ENCODE measurements around the gene CHRNA5.

CHRNA5 gene

GRCh38 chr15:78620021-78620526, 54.8 kb downstream of the CHRNA5 start:
- H3K4me1 Mint-ChIP-seq = peaks cover 9% of the 10 kb centered on the region in 2 donors
- H3K36me3 Mint-ChIP-seq = no peaks in the 10 kb centered on the region
- ATAC-seq (replicated peaks) (peak; percentile 13 to 20), DNase-seq (no peak)
- peak overlapping the region in 1 of 2 donors; percentile 49 for H3K4me3 Mint-ChIP-seq
- no peak overlapping the region for H3K27ac Mint-ChIP-seq
- peaks cover 39 to 50% of the 10 kb centered on the region in 2 donors for H3K27me3 Mint-ChIP-seq
- no peaks in the 10 kb centered on the region for H3K9me3 Mint-ChIP-seq

- Mint-ChIP-seq H3K36me3 (no peaks in the 10 kb centered on the region), H3K4me3 (peak within 1 kb of the TSS in 1 of 2 donors; percentile 49), H3K9me3 (no peaks in the 10 kb centered on the region), H3K27ac (peak within 1 kb of the TSS; percentile 44), H3K4me1 (peaks cover 9% of the 10 kb centered on the region in 2 donors), H3K27me3 (peaks cover 39 to 50% of the 10 kb centered on the region in 2 donors)
- DNase-seq (no peak), ATAC-seq (replicated peaks) (peak; percentile 22 to 28)
Observed at GRCh38 chr15:78620527-78621421, 55.5 kb downstream of the CHRNA5 start, which contains the start of gene CHRNA3. TSS of gene CHRNA3 (minus strand) at chr15:78620996. CDS start at chr15:78620794, 202 bp downstream.

DNA sequence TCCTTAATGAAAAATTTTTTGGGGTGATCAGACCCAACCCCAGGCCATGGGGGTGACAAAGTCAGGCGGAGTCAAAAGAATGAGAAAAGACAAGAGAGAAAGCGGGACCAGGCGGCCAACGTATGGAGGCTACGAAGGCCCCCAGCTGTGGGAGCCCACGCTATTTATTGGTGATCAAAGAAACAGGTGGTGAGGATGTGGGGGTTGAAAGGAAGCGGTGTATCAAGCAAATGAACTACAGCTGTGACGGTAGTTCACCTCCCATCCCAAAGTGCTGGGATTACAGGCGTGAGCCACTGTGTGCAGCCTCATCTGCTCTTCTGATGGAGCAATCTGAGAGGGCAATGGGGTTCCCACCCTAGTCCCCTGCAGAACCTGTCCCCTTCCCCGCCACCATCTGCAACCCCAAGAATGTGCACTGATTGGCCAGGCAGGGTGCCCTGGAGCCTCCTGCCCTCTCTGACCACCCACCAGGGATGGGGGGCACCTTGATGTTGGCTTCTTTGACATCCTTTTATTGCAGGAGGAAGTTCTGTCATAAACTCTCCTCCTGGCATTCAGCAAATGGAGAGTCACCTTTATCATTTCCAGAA, 56.6 kb downstream of the CHRNA5 start:
- no peak for DNase-seq
- no peaks in the 10 kb centered on the region for H3K9me3 Mint-ChIP-seq
- H3K4me1 Mint-ChIP-seq = peaks cover 9% of the 10 kb centered on the region in 2 donors
- H3K36me3 Mint-ChIP-seq = no peaks in the 10 kb centered on the region
- no peak for ATAC-seq (replicated peaks)
- H3K27me3 Mint-ChIP-seq = peaks cover 46 to 50% of the 10 kb centered on the region in 2 donors
- H3K4me3 Mint-ChIP-seq = no peak overlapping the region
- H3K27ac Mint-ChIP-seq = no peak overlapping the region

DNA sequence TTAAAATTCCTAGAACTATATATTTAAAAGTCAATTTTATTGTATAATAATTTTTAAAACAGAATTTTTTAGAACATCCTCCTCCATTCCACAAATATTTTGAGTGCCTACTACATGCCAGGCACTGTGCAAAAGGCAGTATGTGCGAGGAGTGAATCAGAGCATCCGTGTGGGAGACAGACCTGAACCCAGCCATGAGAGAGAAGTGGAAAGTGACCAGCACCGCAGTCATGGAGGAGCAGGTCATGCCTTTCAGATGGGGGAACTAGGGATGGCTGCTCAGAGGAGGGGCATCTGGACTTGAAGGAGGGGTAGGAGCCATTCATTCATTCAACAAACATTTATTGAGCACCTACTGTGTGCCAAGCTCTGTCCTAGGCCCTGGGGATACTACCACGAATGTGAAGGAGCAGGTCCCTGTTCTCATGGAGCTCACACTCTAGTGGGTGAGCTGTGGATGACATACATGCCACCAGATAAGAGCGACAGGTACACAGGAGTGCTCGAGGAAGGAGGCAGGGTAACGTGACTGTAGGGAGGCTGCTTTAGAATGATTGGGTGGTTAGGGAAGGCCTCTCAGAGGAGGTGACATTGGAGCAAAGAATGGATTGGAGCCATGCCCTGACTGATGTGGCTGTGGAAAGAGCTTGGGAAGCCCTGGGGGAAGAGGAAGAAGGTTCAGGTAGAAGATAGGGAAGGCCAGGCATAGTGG, 58.6 kb downstream of the CHRNA5 start:
- Mint-ChIP-seq H3K4me3 (no peak overlapping the region), H3K27me3 (peaks cover 43 to 47% of the 10 kb centered on the region in 2 donors), H3K9me3 (no peaks in the 10 kb centered on the region), H3K27ac (no peak overlapping the region), H3K4me1 (peaks cover 5 to 9% of the 10 kb centered on the region in 2 donors), H3K36me3 (no peaks in the 10 kb centered on the region)
- DNase-seq (no peak), ATAC-seq (replicated peaks) (no peak)

DNA sequence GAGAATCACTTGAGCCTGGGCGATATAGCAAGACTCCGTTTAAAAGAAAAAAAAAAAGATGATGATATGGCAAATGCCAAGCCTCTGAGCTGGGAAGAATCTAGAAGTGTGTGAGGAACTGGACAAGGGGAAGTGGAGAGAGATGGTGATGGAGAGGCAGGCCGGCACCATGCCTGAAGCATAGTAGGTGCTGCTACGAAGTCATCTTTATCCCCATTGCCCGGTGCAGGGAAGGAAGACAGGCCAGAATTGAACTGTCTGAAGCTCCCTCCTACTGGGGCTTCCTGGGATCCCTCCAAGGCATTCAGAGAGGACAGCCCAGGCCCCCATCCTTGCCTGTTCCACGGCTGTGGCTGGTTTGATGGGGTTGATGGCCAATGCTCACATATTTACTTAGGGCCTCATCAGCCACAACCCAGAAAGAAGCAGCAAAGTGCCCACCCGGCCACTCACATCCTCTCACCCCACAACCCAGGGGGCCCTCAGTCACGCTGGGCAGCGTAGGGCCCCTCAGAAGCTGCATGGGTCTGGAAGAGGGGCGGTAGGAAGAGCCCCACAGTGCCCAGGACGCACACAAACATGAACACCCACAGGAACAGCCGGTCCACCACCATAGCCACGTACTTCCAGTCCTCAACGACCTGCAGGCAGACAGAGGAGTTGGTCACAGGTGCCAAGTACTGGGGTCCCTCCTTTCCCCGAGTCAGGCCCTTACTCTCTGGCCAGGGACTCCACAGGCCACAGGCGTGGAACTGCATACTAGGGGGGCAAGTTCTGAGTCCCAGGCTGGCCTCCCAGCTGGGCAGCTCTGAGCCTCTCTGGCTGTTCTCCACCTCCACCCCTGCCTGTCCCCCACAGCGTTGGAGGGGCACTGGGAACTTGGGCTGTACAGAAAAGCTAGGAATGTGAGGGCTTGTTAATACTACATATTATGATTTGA, 59.6 kb downstream of the CHRNA5 start:
- Mint-ChIP-seq H3K27ac (no peak overlapping the region), H3K4me3 (no peak overlapping the region), H3K36me3 (no peaks in the 10 kb centered on the region), H3K9me3 (no peaks in the 10 kb centered on the region), H3K4me1 (peaks cover under 1 to 3% of the 10 kb centered on the region in 2 donors), H3K27me3 (peaks cover 42 to 47% of the 10 kb centered on the region in 2 donors)
- no peak for ATAC-seq (replicated peaks)
- DNase-seq = no peak

DNA sequence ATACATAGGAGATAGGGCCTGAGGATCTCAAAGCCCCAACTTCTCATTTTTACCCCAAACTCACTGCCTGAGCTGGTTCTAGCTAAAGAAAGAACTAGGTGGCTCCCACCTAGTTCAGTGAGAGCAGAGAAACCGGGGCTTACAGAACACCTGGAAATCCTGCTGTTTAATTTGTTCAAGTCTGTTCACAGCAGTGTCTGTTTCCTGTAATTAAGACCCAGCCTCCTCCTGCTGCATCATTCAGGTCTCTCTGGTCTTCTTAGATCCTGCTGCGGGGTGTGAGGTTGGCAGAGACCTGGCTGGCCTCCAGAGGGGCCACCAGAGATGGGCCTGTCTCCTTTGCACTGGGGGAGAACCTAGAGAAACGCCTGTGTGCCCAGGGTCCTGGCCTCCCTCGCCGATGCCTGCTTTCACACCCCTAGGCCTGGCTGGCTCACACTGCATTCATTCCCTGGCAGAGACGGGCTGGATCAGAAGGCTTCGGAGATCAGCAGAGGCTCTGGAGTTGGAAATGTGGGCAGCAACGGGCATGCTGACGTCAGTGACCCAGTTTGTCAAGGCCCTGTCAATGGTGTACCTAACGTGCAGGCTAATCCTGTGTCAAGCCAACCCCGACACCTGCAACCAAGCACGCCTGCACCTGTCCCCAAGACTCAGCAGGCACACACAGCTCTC, 60.4 kb downstream of the CHRNA5 start:
- no peak overlapping the region for H3K27ac Mint-ChIP-seq
- DNase-seq (no peak), ATAC-seq (replicated peaks) (no peak)
- H3K27me3 Mint-ChIP-seq = peaks cover 39 to 44% of the 10 kb centered on the region in 2 donors
- H3K9me3 Mint-ChIP-seq = no peaks in the 10 kb centered on the region
- no peak overlapping the region for H3K4me3 Mint-ChIP-seq
- no peaks in the 10 kb centered on the region for H3K4me1 Mint-ChIP-seq
- no peaks in the 10 kb centered on the region for H3K36me3 Mint-ChIP-seq

- peaks cover 35 to 38% of the 10 kb centered on the region in 2 donors for H3K27me3 Mint-ChIP-seq
- no peak for ATAC-seq (replicated peaks)
- no peaks in the 10 kb centered on the region for H3K4me1 Mint-ChIP-seq
- DNase-seq = no peak
- H3K36me3 Mint-ChIP-seq = no peaks in the 10 kb centered on the region
- H3K9me3 Mint-ChIP-seq = no peaks in the 10 kb centered on the region
- no peak overlapping the region for H3K4me3 Mint-ChIP-seq
- H3K27ac Mint-ChIP-seq = no peak overlapping the region
Observed at GRCh38 chr15:78626381-78626995, 61.2 kb downstream of the CHRNA5 start.

GRCh38 chr15:78627348-78627747, 62.0 kb downstream of the CHRNA5 start:
- DNase-seq (no peak), ATAC-seq (replicated peaks) (no peak)
- no peaks in the 10 kb centered on the region for H3K4me1 Mint-ChIP-seq
- no peak overlapping the region for H3K4me3 Mint-ChIP-seq
- H3K9me3 Mint-ChIP-seq = no peaks in the 10 kb centered on the region
- H3K27ac Mint-ChIP-seq = no peak overlapping the region
- H3K36me3 Mint-ChIP-seq = no peaks in the 10 kb centered on the region
- peaks cover 29 to 35% of the 10 kb centered on the region in 2 donors for H3K27me3 Mint-ChIP-seq

DNA sequence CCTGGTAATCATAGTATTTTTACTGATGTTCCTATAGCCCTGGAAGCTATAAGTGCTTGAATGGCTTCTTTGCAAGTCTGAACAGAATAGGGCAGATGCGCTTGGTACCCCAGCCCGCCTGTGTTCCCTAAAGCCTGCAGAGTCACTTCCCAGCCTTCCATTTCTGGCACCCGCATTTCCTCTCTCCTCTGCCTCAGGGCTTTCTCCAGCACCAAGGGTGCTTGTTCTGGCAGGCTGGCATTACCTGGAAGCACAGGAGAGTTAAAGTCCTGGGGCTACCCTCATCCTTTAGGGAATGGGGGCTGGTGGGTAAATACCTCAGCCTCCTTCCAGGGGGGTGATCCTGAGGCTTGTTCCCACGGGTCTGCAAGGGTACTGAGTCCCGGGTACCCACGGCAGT, 62.9 kb downstream of the CHRNA5 start:
- H3K27ac Mint-ChIP-seq = no peak overlapping the region
- H3K27me3 Mint-ChIP-seq = peaks cover 26 to 36% of the 10 kb centered on the region in 2 donors
- ATAC-seq (replicated peaks) (no peak), DNase-seq (no peak)
- no peaks in the 10 kb centered on the region for H3K36me3 Mint-ChIP-seq
- no peaks in the 10 kb centered on the region for H3K4me1 Mint-ChIP-seq
- H3K4me3 Mint-ChIP-seq = no peak overlapping the region
- H3K9me3 Mint-ChIP-seq = peaks cover 4 to 6% of the 10 kb centered on the region in 2 donors

DNA sequence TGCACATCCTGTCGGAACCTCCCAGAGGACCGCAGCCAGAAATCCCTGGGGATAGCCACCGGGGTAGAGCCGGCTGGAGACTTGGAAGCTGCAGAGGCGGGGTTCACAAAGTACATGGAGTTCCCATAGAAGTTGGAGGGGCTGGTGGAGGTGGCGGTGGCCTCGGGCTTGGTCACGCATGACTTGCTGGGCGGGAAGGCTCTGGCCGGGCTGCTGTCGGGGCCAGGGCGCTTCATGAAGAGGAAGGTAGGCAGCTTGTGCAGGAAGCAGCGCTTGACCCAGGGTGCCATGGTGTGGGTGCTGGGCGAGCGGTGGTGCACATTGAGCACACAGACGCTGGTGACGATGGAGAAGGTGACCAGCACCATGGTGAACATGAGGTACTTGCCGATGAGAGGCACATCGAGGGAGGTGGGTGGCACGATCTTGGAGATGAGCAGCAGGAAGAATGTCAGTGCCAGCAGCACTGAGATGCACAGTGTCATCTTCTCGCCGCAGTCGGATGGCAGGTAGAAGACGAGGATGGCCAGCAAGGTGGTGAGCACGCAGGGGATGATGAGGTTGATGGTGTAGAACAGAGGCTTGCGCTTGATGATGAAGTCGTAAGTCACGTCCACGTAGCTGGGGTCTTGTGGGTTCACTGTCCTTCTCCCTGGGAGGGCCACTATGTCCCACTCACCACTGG, 63.9 kb downstream of the CHRNA5 start:
- H3K4me3 Mint-ChIP-seq = no peak overlapping the region
- peaks cover 22 to 36% of the 10 kb centered on the region in 2 donors for H3K27me3 Mint-ChIP-seq
- DNase-seq = no peak
- ATAC-seq (replicated peaks) = no peak
- no peak overlapping the region for H3K27ac Mint-ChIP-seq
- peaks cover 7 to 12% of the 10 kb centered on the region in 2 donors for H3K9me3 Mint-ChIP-seq
- H3K36me3 Mint-ChIP-seq = peaks cover 0 to 3% of the 10 kb centered on the region in 2 donors
- no peaks in the 10 kb centered on the region for H3K4me1 Mint-ChIP-seq

DNA sequence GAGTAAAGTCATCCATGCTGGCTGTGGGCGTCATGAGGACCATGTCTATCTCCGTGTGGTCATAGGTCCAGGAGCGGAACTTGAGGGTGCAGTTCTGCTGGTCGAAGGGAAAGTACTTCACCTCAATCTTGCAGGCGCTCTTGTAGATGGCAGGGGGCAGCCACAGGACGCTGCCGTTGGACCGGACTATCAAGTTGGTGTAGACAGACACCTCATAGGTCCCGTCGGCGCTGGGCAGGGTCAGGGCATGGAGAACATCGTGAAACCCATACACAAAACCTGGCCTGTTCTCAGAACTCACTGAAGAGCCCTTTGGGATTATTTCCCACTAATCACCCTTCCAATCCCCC, 64.4 kb downstream of the CHRNA5 start:
- H3K4me3 Mint-ChIP-seq = no peak overlapping the region
- H3K27me3 Mint-ChIP-seq = peaks cover 19 to 36% of the 10 kb centered on the region in 2 donors
- peaks cover 0 to 3% of the 10 kb centered on the region in 2 donors for H3K36me3 Mint-ChIP-seq
- DNase-seq = no peak
- no peak for ATAC-seq (replicated peaks)
- no peaks in the 10 kb centered on the region for H3K4me1 Mint-ChIP-seq
- H3K9me3 Mint-ChIP-seq = peaks cover 7 to 12% of the 10 kb centered on the region in 2 donors
- H3K27ac Mint-ChIP-seq = no peak overlapping the region

- peaks cover 7 to 12% of the 10 kb centered on the region in 2 donors for H3K9me3 Mint-ChIP-seq
- peaks cover 0 to 3% of the 10 kb centered on the region in 2 donors for H3K36me3 Mint-ChIP-seq
- peaks cover 19 to 36% of the 10 kb centered on the region in 2 donors for H3K27me3 Mint-ChIP-seq
- no peak overlapping the region for H3K4me3 Mint-ChIP-seq
- no peak for DNase-seq
- no peaks in the 10 kb centered on the region for H3K4me1 Mint-ChIP-seq
- H3K27ac Mint-ChIP-seq = no peak overlapping the region
- no peak for ATAC-seq (replicated peaks)
Observed at GRCh38 chr15:78630886-78631633, 65.7 kb downstream of the CHRNA5 start.
